PFSK-1 (cell line): ENCODE measurements around the gene TNFRSF11A.

Experiments
- FOXP2 ChIP-seq: optimal IDR thresholded peaks from 2 replicates; pipeline ENCODE3; 2011; ENCODE audit warnings: borderline replicate concordance, control low read depth, inconsistent platforms; ENCODE audit not compliant: insufficient read depth; ENCODE audit errors: extremely low read length, extremely low read depth
- POLR2AphosphoS5 ChIP-seq: IDR thresholded peaks from 2 replicates; pipeline ENCODE4 v1.6.1; 2012; ENCODE audit warnings: low read depth, mild to moderate bottlenecking, control low read depth, low read length, moderate library complexity
- REST ChIP-seq, 2 experiments: IDR thresholded peaks; 2 replicates each; pipeline versions ENCODE4 v1.6.1 to v1.8.0; 2011 to 2012; ENCODE audit warnings: low read depth in 2 of 2, low read length in 2 of 2, control low read depth in 1 of 2, inconsistent platforms in 1 of 2, mild to moderate bottlenecking in 1 of 2, moderate library complexity in 1 of 2; ENCODE audit not compliant: insufficient read depth in 1 of 2
- TAF1 ChIP-seq: IDR thresholded peaks from 2 replicates; pipeline ENCODE4 v1.6.1; 2012; ENCODE audit warnings: low read length, control low read depth, borderline replicate concordance; ENCODE audit not compliant: insufficient read depth

GRCh38 chr18:62324917-62325805, at the start of gene TNFRSF11A:
- TF ChIP-seq POLR2AphosphoS5 = no peak
- no peak for TF ChIP-seq FOXP2
- no peak for TF ChIP-seq REST (IDR thresholded peaks at IDR 0.05; ENCODE audit: insufficient read depth in 1 of 2, low read depth in 2 of 2, low read length in 2 of 2)
- no peak for TF ChIP-seq TAF1
